SK-N-SH (cell line): ENCODE measurements around the gene EVC2. TPM values are rescaled to one million over a fixed set of nuclear protein-coding genes. Genes with fewer than 3 reads are reported as not detected.

Experiments used
- CTCF ChIA-PET: fragments of 300-600, 350-600 bp; formaldehyde crosslinking; extraction: SDS; loops from one replicate; lab custom pipeline; 2021; lab: Yijun Ruan, JAX
- POLR2A ChIA-PET: fragments of 350-600 bp; sonication (Branson Sonifier 250); formaldehyde crosslinking; extraction: SDS; loops from one replicate; lab custom pipeline; 2020; ENCODE audit warnings: antibody characterized with exemption, inconsistent platforms; lab: Yijun Ruan, JAX
- DNase-seq: peaks from one replicate; pipeline ENCODE4 v3.0.0; 2012
- H2AFZ ChIP-seq: fragments of 200-600 bp; sonication (generic); 2 replicates; pipeline ENCODE4 v1.8.1; 2016; ENCODE audit warnings: antibody characterized with exemption, mild to moderate bottlenecking, low read depth
- H3F3A ChIP-seq: fragments of 200-600 bp; sonication (generic); replicated peaks from 2 replicates; pipeline ENCODE3; 2016; ENCODE audit warnings: antibody characterized with exemption, mild to moderate bottlenecking; ENCODE audit not compliant: insufficient read depth
- H3K27ac ChIP-seq, 2 experiments: fragments of 200-500 bp in 1 of 2; fragments of 200-600 bp in 1 of 2; sonication (Bioruptor generic) in 1 of 2; sonication (generic), shearing (Covaris generic) in 1 of 2; 2 replicates each; pipeline versions ENCODE4 v1.5.1 to v1.6.1; 2014 to 2016; ENCODE audit warnings: low read depth in 2 of 2, inconsistent platforms in 1 of 2, low read length in 1 of 2, mild to moderate bottlenecking in 1 of 2, mixed read lengths in 1 of 2
- H3K27me3 ChIP-seq: fragments of 200-600 bp; sonication (generic), shearing (Covaris generic); 2 replicates; pipeline ENCODE4 v1.6.1; 2016; ENCODE audit warnings: mixed run types; ENCODE audit not compliant: insufficient read depth
- H3K36me3 ChIP-seq, 2 experiments: fragments of 200-500 bp in 1 of 2; fragments of 200-600 bp in 1 of 2; sonication (Bioruptor generic) in 1 of 2; sonication (generic) in 1 of 2; replicated peaks in 1 of 2; 2 replicates each; pipeline versions ENCODE3 to v1.5.1; 2014 to 2016; ENCODE audit warnings: low read length in 1 of 2, mild to moderate bottlenecking in 1 of 2; ENCODE audit not compliant: insufficient read depth in 2 of 2, control insufficient read depth in 1 of 2
- H3K4me1 ChIP-seq, 2 experiments: fragments of 200-500 bp in 1 of 2; fragments of 200-600 bp in 1 of 2; sonication (Bioruptor generic) in 1 of 2; sonication (generic), shearing (Covaris generic) in 1 of 2; 2 replicates each; pipeline versions ENCODE4 v1.5.1 to v1.6.1; 2014 to 2016; ENCODE audit warnings: low read depth in 1 of 2, low read length in 1 of 2, mixed run types in 1 of 2; ENCODE audit not compliant: insufficient read depth in 2 of 2, control insufficient read depth in 1 of 2
- H3K4me2 ChIP-seq: fragments of 200-600 bp; sonication (generic), shearing (Covaris generic); 2 replicates; pipeline ENCODE4 v1.6.1; 2017; ENCODE audit warnings: mixed run types
- H3K4me3 ChIP-seq, 2 experiments: fragments of 200-500 bp in 1 of 2; fragments of 200-600 bp in 1 of 2; sonication (Bioruptor generic) in 1 of 2; sonication (generic), shearing (Covaris generic) in 1 of 2; 2 replicates each; pipeline versions ENCODE4 v1.5.1 to v1.8.1; 2014 to 2016; ENCODE audit warnings: low read depth in 2 of 2, inconsistent platforms in 1 of 2, low read length in 1 of 2, mild to moderate bottlenecking in 1 of 2, mixed read lengths in 1 of 2, moderate library complexity in 1 of 2
- H3K79me2 ChIP-seq: fragments of 200-600 bp; sonication (generic); 2 replicates; pipeline ENCODE4 v1.8.1; 2017; ENCODE audit warnings: mild to moderate bottlenecking; ENCODE audit not compliant: insufficient read depth
- H3K9ac ChIP-seq: fragments of 200-600 bp; sonication (generic); 2 replicates; pipeline ENCODE4 v1.6.1; 2017; ENCODE audit warnings: mixed run types
- H3K9me2 ChIP-seq: fragments of 200-600 bp; sonication (generic); 2 replicates; pipeline ENCODE4 v1.6.1; 2017; ENCODE audit warnings: mixed run types
- H3K9me3 ChIP-seq: fragments of 200-600 bp; sonication (generic); 2 replicates; pipeline ENCODE4 v1.6.1; 2017; ENCODE audit warnings: mixed run types, mild to moderate bottlenecking, moderate library complexity
- H4K20me1 ChIP-seq: fragments of 200-600 bp; sonication (generic); 2 replicates; pipeline ENCODE4 v1.6.1; 2017; ENCODE audit warnings: mild to moderate bottlenecking, mixed run types; ENCODE audit not compliant: insufficient read depth
- ELF1 ChIP-seq: IDR thresholded peaks from 2 replicates; pipeline ENCODE4 v1.4.0; 2012
- EP300 ChIP-seq, 2 experiments: IDR thresholded peaks; 2 replicates each; pipeline versions ENCODE4 v1.4.0 to v1.6.1; 2012; ENCODE audit warnings: borderline replicate concordance in 1 of 2, low read depth in 1 of 2, low read length in 1 of 2
- EZH2phosphoT487 ChIP-seq: fragments of 200-600 bp; sonication (generic); IDR thresholded peaks from 2 replicates; pipeline ENCODE4 v1.6.1; 2017; ENCODE audit warnings: low read depth, mixed run types, mild to moderate bottlenecking, antibody characterized with exemption, moderate library complexity, borderline replicate concordance
- FOSL2 ChIP-seq: IDR thresholded peaks from 2 replicates; pipeline ENCODE4 v1.4.0; 2012; ENCODE audit warnings: low read depth, mild to moderate bottlenecking, moderate library complexity, borderline replicate concordance
- FOXM1 ChIP-seq: IDR thresholded peaks from 2 replicates; pipeline ENCODE4 v1.4.0; 2012; ENCODE audit warnings: low read depth, mild to moderate bottlenecking
- GABPA ChIP-seq: IDR thresholded peaks from 2 replicates; pipeline ENCODE4 v1.4.0; 2012; ENCODE audit warnings: low read depth, mild to moderate bottlenecking
- GATA2 ChIP-seq: sonication (generic); formaldehyde crosslinking; IDR thresholded peaks from 2 replicates; pipeline ENCODE4 v1.5.0; 2020; ENCODE audit warnings: mild to moderate bottlenecking, missing genetic modification reagents
- JUND ChIP-seq: IDR thresholded peaks from 2 replicates; pipeline ENCODE4 v1.4.0; 2012
- MEF2A ChIP-seq: IDR thresholded peaks from 2 replicates; pipeline ENCODE4 v1.4.0; 2012; ENCODE audit warnings: low read depth, borderline replicate concordance
- NRF1 ChIP-seq: IDR thresholded peaks from 2 replicates; pipeline ENCODE4 v1.6.1; 2012; ENCODE audit warnings: low read depth, mild to moderate bottlenecking, low read length
- POLR2AphosphoS5 ChIP-seq: IDR thresholded peaks from 2 replicates; pipeline ENCODE4 v1.6.1; 2012; ENCODE audit warnings: low read depth, low read length
- RAD21 ChIP-seq: IDR thresholded peaks from 2 replicates; pipeline ENCODE4 v1.6.1; 2012; ENCODE audit warnings: mild to moderate bottlenecking, low read length
- RCOR1 ChIP-seq: fragments of 150-350 bp; IDR thresholded peaks from 2 replicates; pipeline ENCODE4 v1.6.1; 2017; ENCODE audit warnings: antibody characterized with exemption, low read length
- RFX5 ChIP-seq: IDR thresholded peaks from 2 replicates; pipeline ENCODE4 v1.6.1; 2012; ENCODE audit warnings: mild to moderate bottlenecking, improper control_type of control experiment, low read length
- TEAD4 ChIP-seq: IDR thresholded peaks from 2 replicates; pipeline ENCODE4 v1.4.0; 2012; ENCODE audit warnings: mild to moderate bottlenecking, borderline replicate concordance; ENCODE audit not compliant: insufficient read depth
- YY1 ChIP-seq: IDR thresholded peaks from 2 replicates; pipeline ENCODE4 v1.4.0; 2012; ENCODE audit warnings: low read depth, mild to moderate bottlenecking
- WGBS: methylation state at CpG from one replicate; pipeline ENCODE4 v1.1.6; 2017; ENCODE audit warnings: low lambda C conversion rate; 5-methylcytosine and 5-hydroxymethylcytosine counted together
- polyA plus RNA-seq, 3 experiments: library from polyadenylated mRNA; depleted of rRNA; stranded (reverse); fragments of >200 nt; gene quantifications; 2 replicates each; pipeline ENCODE4 v1.2.3, GENCODE V29; 2012
- TF ChIP-seq, protein P1 (sequence below): IDR thresholded peaks from 2 replicates; pipeline ENCODE4 v1.4.0; 2012; ENCODE audit warnings: low read depth, borderline replicate concordance
- TF ChIP-seq, protein P2 (sequence below): fragments of 150-350 bp; IDR thresholded peaks from 2 replicates; pipeline ENCODE4 v1.6.1; 2017; ENCODE audit warnings: antibody characterized with exemption, low read length, low read depth, borderline replicate concordance
- TF ChIP-seq, protein P3 (sequence below): IDR thresholded peaks from 2 replicates; pipeline ENCODE4 v1.4.0; 2012; ENCODE audit warnings: low read depth, borderline replicate concordance
- TF ChIP-seq, protein P4 (sequence below): fragments of 150-350 bp; IDR thresholded peaks from 2 replicates; pipeline ENCODE4 v1.6.1; 2016; ENCODE audit warnings: mild to moderate bottlenecking, low read depth, low read length

Gene EVC2
- polyA plus RNA-seq, 1 of the 3 experiments (the other 2 are of a cell fraction), result not detected

DNA sequence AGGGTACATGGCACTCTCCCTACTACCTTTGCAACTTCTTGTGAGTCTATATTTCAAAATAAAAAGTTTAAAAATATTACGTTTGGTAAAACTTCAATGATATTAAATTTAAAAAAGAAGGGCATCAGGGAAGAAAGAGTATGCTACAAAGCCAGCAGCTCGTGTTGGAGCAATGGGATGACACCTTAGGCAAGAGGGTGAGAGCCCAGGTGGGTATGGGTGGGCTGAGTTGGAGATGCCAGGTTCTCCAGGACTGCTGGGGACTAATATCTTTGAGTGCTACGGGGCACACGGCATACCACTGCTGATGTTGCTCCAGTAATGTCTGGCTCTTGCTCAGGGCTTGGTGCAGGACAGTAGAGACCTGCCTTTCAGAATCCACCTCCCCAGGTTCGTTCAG is 132.4 kb downstream of the EVC2 start:
- Histone ChIP-seq H3K4me1 (no peaks in the 10 kb centered on the region; a peak in 1 of 4 replicates), H3K27ac (no peak overlapping the region), H3F3A (no peaks in the 10 kb centered on the region), H3K27me3 (no peaks in the 10 kb centered on the region), H3K4me2 (no peak overlapping the region), H2AFZ (no peak overlapping the region), H3K4me3 (no peak overlapping the region), H3K9me3 (no peaks in the 10 kb centered on the region), H4K20me1 (no peaks in the 10 kb centered on the region), H3K9me2 (no peaks in the 10 kb centered on the region), H3K9ac (no peak overlapping the region), H3K36me3 (no peaks in the 10 kb centered on the region), H3K79me2 (no peaks in the 10 kb centered on the region)
- WGBS, result 10% methylated on average over 4 of the region's 5 CpGs
- ChIA-PET POLR2A (no interaction called here), CTCF (no interaction called here)
- no peak for DNase-seq
- TF ChIP-seq RCOR1 (no peak), YY1 (no peak), GABPA (no peak), FOSL2 (no peak), GATA2 (no peak), RFX5 (no peak), POLR2AphosphoS5 (no peak), MEF2A (no peak), EZH2phosphoT487 (no peak), TEAD4 (no peak)
- TF ChIP-seq, protein P1, sequence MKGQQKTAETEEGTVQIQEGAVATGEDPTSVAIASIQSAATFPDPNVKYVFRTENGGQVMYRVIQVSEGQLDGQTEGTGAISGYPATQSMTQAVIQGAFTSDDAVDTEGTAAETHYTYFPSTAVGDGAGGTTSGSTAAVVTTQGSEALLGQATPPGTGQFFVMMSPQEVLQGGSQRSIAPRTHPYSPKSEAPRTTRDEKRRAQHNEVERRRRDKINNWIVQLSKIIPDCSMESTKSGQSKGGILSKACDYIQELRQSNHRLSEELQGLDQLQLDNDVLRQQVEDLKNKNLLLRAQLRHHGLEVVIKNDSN, result no peak
- TF ChIP-seq, protein P2, sequence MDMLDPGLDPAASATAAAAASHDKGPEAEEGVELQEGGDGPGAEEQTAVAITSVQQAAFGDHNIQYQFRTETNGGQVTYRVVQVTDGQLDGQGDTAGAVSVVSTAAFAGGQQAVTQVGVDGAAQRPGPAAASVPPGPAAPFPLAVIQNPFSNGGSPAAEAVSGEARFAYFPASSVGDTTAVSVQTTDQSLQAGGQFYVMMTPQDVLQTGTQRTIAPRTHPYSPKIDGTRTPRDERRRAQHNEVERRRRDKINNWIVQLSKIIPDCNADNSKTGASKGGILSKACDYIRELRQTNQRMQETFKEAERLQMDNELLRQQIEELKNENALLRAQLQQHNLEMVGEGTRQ, result no peak

DNA sequence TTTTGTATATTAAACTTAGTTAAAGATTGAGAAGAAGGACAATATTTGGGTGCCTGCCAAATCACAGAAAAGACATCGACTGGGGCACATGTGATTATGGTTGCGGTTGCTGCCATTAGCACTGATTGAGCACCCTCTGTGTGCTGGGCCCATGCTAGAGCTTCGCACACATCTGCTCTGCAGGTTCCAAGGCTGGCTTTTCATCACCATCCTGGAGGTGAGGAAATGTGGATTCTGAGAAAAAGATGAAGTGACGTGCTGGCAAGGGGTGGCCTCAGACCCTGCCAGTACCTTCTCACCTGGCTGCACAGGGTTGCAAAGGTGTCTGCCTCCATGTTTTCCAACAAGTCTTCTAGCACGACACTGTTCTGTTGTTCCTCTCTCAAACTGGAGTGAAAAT is 134.0 kb downstream of the EVC2 start:
- WGBS, result 46% methylated on average over 5 of the region's 5 CpGs
- Histone ChIP-seq H3K27ac (no peak overlapping the region), H3K9me2 (no peaks in the 10 kb centered on the region), H3K4me3 (no peak overlapping the region), H3K4me2 (no peak overlapping the region), H3K27me3 (no peaks in the 10 kb centered on the region), H2AFZ (no peak overlapping the region), H3K9ac (no peak overlapping the region), H3K4me1 (no peaks in the 10 kb centered on the region), H3F3A (no peaks in the 10 kb centered on the region), H3K79me2 (no peaks in the 10 kb centered on the region), H3K36me3 (no peaks in the 10 kb centered on the region), H3K9me3 (no peaks in the 10 kb centered on the region), H4K20me1 (no peaks in the 10 kb centered on the region)
- POLR2A ChIA-PET, result no interaction called here
- no peak for TF ChIP-seq POLR2AphosphoS5
- TF ChIP-seq JUND, result no peak
- no peak for TF ChIP-seq FOXM1
- no peak for TF ChIP-seq EP300 (IDR thresholded peaks at IDR 0.05; ENCODE audit: borderline replicate concordance in 1 of 2, low read depth in 1 of 2, low read length in 1 of 2)
- TF ChIP-seq TEAD4, result no peak
- TF ChIP-seq NRF1, result no peak
- no peak for TF ChIP-seq RFX5
- TF ChIP-seq ELF1, result no peak
- TF ChIP-seq, protein P3, sequence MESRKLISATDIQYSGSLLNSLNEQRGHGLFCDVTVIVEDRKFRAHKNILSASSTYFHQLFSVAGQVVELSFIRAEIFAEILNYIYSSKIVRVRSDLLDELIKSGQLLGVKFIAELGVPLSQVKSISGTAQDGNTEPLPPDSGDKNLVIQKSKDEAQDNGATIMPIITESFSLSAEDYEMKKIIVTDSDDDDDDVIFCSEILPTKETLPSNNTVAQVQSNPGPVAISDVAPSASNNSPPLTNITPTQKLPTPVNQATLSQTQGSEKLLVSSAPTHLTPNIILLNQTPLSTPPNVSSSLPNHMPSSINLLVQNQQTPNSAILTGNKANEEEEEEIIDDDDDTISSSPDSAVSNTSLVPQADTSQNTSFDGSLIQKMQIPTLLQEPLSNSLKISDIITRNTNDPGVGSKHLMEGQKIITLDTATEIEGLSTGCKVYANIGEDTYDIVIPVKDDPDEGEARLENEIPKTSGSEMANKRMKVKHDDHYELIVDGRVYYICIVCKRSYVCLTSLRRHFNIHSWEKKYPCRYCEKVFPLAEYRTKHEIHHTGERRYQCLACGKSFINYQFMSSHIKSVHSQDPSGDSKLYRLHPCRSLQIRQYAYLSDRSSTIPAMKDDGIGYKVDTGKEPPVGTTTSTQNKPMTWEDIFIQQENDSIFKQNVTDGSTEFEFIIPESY, result no peak
- TF ChIP-seq, protein P1, result no peak
- no peak for TF ChIP-seq RAD21
- TF ChIP-seq, protein P2, result no peak
- TF ChIP-seq MEF2A, result no peak
- TF ChIP-seq, protein P4, sequence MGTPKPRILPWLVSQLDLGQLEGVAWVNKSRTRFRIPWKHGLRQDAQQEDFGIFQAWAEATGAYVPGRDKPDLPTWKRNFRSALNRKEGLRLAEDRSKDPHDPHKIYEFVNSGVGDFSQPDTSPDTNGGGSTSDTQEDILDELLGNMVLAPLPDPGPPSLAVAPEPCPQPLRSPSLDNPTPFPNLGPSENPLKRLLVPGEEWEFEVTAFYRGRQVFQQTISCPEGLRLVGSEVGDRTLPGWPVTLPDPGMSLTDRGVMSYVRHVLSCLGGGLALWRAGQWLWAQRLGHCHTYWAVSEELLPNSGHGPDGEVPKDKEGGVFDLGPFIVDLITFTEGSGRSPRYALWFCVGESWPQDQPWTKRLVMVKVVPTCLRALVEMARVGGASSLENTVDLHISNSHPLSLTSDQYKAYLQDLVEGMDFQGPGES, result no peak
- CTCF ChIA-PET, result no interaction called here
- DNase-seq, result no peak
